ENCODE results near the gene NABP1.
A peak's percentile ranks its signal among the peaks of the same experiment; 100 is the strongest.

Gene NABP1

DNA sequence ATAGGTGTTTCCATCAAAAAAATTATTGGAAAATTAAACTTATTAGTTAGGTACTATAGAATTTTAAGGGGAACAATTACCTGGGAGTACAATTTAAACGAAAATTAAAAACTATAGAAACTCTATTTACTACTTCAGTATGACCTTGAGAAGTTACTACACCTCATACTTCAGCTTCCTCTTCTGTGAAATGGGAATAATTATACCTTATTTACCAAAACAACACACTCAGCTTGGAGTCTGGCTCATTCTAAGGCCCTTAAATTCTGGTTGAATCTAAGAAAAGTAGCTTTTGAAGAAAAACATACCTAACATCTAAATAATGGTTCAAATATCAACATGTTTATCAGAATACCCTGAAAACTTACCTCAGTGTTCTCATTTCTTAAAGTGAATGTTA, 2.7 kb downstream of the NABP1 start:
- no peak for DNase-seq (ENCODE audit: low spot score)

DNA sequence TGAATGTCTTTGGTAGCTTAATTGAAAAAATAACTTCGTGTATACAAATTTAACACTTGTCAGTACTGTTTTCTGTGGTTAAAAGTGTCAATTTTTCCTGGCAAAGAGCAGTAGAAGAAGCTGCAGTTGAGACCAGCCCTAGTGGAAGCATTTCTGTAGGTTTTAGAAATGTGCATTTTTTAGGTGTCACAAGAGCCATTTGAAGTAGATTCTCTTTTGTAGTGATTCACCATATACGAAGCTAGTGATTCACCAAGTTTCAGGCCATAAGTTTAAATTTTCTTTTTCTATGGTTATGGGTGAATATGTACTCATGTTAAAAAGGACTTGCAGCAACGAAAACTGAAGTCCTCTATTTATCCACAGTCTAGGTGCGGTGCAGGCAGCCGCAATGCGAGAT, 4.2 kb downstream of the NABP1 start:
- DNase-seq (ENCODE audit: low spot score): no peak

DNA sequence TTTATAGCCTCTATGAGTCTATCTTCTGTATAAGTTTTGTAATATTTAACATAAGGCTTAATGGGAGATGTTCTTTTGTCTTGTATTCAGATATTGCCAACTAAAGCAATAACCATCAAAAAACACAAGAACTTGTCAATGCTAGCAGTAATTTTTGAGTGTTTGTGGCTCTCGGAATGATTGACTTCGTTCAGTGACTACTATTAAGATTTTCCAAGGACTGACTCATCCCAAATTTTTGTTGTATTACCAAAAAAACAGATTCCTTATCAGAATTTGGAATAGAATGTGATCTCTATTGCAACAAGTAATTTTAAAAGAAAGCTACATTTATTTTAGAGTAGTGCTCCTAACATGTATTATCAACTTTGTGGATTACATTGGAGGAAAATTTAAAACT, 8.1 kb downstream of the NABP1 start:
- no peak for DNase-seq (ENCODE audit: low spot score)

DNA sequence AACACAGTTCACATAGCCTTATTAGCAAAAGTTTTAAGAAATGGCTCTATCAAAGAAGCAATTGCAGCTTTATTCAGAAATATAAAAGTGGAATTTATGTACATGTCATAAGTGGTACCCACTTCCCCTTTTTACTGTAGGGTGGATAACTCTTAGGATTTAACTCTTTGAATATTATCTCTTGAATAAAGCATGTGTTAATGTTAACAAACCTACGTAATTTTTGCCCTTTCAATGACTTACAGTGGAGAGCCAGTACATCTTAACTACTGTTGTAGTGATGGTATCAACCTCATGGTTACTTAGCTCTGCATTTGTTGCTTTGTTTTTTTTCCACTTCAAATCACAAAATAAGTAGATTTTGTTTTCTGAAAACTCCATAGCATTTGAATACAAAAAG, 8.8 kb downstream of the NABP1 start:
- DNase-seq (ENCODE audit: low spot score): no peak

DNA sequence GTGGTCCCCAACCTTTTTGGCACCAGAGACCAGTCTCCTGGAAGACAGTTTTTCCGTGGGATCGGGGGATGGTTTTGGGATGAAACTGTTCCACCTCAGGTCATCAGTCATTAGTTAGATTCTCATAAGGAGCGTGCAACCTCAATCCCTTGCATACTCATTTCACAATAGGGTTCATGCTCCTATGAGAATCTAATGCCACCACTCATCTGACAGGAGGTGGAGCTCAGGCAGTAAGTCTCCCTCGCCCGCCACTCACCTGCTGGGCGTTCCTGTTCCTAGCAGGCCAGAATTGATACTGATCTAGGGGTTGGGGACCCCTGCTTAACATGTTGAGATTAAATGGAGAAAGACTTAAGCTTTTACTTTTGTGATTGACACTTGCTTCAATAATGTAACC, 9.9 kb downstream of the NABP1 start:
- DNase-seq (ENCODE audit: low spot score): no peak

DNA sequence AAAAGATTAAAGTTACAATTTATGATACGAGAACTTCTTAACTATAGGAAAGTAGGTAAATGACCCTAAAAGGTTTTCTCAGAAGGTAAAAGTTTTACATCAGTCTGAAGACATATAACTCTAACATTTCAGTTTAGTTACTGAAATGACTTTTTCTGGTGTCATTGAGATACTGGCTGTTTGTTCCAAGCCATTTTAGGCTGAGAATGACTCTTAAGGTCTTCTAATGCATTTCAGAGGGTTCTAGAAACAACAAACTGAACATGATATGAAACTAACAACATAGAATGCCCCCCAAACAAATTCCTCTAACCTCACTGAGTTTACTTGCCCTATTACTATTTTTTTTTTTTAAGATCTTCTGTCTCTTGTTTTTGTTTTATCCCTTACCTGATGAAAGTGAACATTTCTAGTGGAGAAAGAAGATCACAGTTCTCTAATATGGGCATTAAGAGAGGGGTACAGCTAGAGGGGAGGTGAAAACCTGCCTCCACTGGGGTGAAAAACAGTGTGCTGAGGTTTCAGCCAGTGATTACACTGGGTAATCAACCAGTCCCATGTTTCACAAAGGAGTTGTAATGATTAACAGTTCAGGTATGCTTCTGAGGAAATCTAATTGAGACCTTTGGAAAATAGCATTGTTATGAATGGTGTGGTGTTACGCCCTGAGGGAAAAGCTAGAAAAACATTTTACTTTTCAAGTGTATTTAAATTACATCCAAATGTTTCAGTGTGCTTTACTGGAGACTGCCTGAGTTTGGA, 11.2 kb downstream of the NABP1 start:
- no peak for DNase-seq (ENCODE audit: low spot score)

DNA sequence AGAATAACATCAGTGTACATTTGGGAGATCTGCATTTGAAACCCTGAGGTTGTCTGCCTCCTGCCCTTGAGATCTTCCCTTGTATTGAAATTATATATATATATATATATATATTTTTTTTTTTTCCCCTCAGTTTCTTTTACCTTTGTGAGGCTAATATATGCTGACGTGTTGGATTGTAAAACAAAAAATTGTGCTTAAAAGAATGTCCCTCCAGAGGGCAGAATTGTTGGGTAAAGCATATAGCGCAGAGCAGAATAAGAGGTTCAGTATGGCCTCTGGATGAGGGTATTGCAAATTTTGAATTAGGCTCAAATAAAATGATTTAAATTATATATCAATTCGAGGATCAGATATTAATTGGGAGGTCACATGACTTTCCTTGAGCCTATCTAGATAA, 12.4 kb downstream of the NABP1 start:
- DNase-seq (ENCODE audit: low spot score): no peak

DNA sequence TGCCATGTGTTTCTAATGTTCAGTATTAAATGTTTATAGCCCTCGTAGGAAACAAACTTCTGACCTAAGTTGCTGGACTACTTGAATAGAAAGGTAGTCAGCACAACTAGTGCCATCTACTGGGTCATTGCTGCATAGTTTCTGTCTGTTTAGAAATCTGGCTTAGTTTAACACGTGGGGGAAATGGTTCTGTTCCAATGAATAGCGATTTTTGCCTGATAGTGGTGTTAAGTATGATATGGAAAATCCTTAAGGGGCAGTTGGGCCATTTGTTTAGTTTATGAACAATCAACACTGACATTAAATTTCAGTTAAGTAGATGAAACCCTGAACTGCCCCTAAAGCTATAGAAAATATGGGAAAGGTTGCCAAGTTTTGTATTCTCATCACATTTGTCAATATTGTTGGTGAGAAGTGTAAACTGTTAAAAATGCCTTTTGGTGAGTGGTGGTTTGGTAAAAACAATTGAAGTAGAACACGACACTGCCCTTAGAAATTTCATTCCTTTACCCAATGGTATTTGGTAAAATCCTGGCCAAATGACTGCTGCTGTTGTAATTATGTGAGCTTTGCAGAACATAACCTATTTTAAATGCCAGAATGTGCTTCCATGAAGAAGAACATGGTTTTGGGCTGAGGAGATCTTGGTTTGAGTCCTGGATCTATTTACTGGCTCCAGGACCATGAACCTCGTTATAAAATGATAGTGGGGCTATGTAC, 13.2 kb downstream of the NABP1 start:
- DNase-seq (ENCODE audit: low spot score): peak; percentile 54

DNA sequence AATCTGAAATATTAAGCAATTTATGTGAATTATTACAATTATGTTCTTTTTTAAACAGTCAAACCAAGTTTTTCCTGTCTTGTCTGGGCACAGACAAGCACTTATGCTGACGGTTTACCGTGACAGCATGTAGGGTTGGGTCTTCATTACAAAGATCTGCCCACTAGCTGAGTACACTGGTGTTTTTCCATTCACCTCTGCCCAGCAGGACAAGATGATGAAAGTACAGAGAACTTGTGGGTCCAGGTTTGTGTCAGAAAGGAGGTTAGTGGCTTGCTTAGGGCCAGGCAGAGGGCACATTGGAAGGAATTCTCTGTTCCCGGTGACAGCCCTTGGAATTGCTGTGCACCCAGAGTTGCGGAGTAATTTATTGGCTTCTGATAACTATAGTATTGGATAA, 14.0 kb downstream of the NABP1 start:
- no peak for DNase-seq (ENCODE audit: low spot score)

DNA sequence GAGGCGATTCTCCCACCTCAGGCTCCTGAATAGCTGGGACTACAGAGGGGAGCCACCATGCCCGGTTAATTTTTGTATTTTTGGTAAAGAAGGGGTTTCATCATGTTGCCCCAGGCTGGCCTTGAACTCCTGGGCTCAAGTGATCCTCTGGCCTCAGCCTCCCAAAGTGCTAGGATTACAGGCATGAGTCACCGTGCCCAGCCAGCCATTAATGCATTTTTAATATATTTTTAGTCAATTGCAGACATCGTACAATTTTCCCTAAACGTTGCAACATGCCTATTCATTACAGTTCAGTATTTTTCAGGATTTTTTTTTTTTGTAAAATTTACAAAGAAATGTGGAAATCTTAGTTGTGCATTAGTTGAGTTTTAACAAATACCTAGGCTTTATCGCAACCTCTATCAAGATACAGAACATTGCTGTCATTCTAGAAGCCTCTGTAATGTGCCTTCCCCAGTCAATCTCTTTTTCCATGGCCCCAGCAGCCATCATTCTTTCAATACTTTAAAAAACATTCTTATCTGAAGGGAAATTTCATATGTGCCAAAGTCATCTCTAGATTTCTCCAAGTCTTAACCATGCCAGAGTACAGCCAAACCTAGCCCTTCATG, 14.7 kb downstream of the NABP1 start:
- no peak for DNase-seq (ENCODE audit: low spot score)

DNA sequence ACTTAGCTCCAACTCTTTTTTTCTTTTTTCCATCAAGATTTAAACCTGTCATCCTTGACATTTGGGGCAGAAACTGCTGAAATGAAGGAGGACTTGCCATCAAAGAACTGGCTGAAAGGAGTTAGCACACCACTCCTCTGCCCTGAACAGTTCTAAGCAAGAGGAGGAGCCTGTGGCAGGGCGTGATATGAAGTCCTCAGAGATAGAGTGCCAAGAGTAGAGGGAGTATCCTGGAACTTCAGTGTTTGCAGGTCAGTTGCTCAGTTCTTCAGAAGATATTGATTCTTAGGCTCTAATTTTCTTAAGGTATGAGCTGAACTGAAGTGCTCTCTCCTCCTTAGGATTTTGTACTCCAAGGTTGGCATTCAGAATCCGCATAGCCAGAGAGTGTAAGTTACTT, 15.2 kb downstream of the NABP1 start:
- no peak for DNase-seq (ENCODE audit: low spot score)

DNA sequence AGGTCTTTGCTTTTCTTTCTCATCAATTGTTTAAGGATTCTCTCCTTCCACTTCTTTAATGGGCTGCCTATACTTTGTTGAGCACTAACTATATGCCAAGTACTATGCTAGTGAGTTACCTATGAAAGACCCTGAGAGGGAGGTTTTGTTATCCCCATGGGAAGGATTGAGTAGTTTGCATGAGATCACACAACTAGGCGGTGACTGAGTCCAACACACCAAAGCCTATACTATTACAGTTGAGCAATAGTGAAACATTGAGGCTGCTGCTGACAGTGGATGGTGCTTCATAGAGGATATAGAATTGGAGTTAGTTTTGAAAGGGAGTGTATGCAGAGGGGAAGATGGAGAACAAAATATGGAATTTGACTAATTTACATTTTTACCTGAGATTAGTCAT, 15.8 kb downstream of the NABP1 start:
- DNase-seq (ENCODE audit: low spot score): no peak

DNA sequence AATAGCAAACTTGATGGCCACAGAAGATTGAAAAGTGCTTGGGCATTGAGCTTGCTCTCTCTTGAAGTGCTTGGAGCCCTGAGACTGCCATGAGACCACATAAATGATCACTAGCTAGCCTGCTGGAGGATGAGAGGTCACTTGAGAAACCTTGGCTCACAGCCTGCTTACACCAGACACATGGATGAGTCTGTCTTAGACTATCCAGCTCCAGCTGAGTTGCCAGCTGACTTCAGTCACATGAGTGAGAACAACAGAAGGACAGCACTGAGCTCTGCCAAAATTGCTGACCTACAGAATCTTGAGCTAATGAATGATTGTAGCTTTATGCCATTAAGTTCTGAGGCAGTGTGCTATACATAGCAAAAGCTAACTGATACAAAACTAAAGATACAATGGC, 18.1 kb downstream of the NABP1 start:
- peak; percentile 82 for DNase-seq (ENCODE audit: low spot score)

DNA sequence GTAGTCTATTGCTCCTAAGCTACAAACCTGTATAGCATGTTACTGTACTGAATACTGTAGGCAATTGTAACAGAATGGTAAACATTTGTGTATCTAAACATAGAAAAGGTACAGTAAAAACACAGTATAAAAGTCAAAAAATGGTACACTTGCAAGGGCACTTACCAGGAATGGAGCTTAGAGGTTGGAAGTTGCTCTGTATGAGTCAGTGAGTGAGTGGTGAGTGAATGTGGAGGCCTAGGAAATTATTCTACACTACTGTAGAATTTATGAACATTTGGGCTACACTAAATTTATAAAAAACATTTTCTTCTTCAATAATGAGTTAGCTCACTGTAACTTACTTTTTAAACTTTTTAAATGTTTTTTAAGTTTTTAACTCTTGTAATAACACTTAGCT, 19.0 kb downstream of the NABP1 start:
- DNase-seq (ENCODE audit: low spot score): no peak

DNA sequence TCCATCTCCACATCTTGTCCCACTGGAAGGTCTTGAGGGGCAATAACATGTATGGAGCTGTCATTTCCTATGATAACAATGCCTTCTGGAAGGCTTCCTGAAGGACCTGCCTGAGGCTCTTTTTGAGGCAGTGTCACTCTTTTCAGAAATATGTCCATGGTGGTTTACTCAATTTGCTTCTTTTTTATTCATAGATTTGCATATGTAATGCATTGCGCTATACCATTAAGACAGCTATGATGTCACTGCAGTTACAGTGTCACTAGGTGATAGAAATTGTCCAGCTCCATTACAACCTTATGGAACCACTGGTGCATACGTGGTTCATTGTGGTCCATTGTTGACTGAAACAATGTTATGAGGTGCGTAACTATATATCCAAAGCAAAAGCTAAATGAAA, 19.9 kb downstream of the NABP1 start:
- DNase-seq (ENCODE audit: low spot score): no peak

DNA sequence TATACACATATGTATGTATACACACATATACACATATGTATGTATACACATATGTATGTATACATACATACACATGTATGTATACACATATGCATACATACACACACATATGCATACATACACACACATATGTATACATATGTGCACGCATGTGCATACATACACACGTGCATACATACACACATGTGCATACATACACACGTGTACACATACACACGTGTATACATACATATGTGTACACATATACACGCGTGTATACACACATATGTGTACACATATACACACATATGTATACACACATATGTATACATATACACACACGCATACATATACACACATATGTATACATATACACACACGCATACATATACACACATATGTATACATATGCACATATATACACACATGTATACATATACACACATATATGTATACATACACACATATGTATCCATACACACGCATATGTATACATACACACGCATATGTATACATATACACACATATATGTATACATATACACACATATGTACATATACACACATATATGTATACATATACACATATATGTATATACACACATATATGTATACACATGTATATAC, 21.5 kb downstream of the NABP1 start:
- DNase-seq (ENCODE audit: low spot score): no peak

DNA sequence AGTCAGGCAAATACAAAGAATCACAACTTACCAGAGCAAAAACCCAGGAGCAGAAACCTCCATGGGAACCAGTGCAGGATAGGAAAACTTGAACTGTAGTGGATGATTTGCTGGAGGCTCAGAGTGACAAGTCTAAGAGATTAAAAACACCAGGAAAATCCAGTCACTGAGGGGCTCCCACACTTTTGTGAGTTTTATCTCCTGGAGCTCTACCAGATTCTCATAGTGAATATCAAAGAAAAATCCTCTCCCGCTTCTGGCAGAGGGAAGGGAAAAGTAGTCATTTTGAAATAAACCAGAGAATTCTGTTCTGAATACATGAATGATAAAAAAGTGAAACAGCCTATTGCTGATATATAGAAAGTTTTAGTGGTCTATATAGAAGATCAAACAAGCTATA, 23.1 kb downstream of the NABP1 start:
- no peak for DNase-seq (ENCODE audit: low spot score)

DNA sequence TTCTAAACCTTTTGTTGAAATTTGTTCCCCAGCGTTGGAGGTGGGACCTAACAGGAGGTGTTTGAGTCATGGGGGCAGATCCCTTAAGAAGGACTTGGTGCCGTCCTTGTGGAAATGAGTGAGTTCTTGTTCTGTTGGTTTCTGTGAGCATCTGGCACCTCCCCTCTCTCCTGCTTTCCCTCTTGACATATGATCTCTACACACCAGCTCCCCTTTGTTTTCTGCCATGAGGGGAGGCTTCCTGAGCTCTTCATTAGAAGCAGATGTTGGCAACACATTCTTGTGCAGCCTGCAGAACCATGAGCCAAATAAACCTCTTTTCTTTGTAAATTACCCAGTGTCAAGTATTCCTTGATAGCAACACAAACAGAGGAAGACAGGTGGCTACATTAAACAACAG, 23.8 kb downstream of the NABP1 start:
- no peak for DNase-seq (ENCODE audit: low spot score)

DNA sequence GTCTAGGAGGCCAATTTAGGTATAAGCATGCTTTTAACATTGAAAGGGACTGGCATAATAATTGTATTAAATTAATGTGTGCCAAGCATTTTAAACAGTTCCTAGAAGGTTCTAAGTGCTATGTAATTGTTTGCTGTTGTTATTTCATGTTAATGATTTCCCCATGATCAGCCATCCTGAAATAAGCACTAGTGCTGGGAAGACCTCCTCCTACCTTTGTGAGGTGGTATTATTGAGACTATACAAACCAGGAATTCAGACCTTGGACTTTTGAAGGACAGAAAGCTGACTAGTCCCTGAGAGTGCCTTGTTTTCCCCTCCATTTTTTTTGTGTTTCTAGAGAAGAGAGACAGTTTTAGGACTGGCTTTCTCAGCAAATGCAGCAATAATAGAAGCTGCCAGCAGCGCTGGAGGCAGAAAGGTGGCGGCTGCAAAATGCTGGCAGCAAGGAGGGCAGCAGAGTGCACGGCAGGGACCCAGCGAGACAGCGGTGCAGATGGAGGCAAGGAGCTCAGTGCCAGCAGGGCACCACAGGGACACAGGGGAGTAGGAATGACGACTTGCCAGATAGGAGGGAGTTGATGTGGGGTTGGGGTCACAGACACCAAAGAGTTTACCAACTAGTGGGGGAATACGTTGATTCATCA, 25.3 kb downstream of the NABP1 start:
- no peak for DNase-seq (ENCODE audit: low spot score)

DNA sequence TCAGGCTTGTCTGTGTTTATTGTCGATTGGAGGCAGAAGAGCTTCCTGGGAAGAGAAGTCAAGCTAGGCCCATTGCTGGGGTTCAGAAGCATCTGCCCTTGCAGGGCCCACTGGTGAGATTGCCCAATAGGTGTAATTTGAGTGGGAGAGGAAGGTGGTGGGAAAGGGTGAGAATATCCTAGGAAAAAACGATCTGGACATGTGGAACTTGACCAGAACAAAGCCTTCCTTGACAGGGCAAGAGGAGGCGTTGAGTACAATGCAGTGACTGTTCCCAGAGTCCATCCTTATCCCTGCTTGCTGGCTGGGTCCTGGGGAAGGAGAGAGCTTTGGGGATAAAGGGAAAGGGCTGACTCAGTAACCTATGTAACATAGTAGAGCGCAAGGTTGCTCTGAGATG, 27.1 kb downstream of the NABP1 start:
- no peak for DNase-seq (ENCODE audit: low spot score)

DNA sequence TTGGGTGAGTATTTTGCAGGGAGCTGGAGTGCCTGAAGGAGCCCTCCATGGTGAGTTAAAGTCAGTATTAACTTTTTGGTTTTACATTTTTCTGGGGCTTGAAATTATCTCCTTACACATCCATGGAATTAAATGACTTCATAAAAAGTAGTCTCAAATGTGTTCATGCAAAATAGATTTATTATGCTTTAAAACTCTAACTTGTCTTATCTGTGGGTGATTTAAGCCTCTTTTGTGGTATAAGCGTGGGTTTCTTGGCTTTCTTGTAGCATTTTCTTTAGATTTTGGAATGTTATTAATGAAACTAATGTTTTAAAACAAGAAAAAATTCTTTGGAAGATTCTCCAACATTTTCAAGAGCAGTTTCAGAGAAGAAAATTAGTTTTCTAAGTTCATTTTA, 27.8 kb downstream of the NABP1 start:
- DNase-seq (ENCODE audit: low spot score): no peak

DNA sequence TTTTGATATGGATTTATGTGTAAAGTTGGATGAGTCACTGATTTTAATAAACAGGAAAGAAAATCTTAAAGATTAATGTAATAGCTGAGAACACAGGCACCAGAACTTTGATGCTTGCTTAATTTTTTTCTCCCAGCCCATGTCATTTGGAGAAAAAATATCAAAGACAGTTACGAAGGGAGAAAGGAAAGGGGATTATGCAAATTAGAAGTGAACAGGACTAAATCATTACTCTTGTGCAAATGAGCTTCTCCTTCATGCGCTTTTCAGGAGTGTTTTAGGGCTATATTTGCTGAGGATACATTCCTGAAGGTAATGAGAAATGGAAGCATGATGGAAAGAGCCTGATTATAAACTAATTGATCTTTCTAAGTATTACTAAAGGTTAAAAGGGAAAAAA, 28.9 kb downstream of the NABP1 start:
- DNase-seq (ENCODE audit: low spot score): no peak

DNA sequence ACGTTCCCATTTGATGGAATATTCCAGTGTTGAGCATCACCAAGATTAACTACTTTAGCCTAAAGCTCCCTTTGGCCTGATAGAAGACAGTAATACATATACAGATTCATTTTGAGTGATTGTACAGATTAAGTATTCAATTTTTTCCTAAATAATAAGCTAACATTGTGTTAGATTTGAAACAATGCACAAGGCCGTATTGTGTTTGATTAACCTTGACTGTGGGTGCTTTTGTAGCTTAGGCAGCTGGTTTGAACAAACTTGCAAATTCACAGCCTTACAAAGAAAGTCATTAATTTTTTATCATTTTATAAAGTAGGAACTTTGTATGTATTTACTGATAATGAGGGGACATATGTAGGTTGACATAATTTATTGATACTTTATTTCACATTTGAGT, 29.6 kb downstream of the NABP1 start:
- no peak for DNase-seq (ENCODE audit: low spot score)
